HG02678 (cell line): ENCODE results near the gene NLRP1.

Source experiments
- ATAC-seq: cut with Tn5 transposase; IDR thresholded peaks from one replicate; pipeline ENCODE4 v1.9.1; 2021; ENCODE audit warnings: mild to moderate bottlenecking, moderate library complexity; ENCODE audit not compliant: unreplicated experiment

The NLRP1 gene

GRCh38 chr17:5485270-5486205 is 98.8 kb downstream of the NLRP1 start, which contains the start of gene DERL2:
Gene DERL2 (minus strand): TSS chr17:5486178. CDS start chr17:5486161, 17 bp downstream.
- peak; percentile 15 for ATAC-seq

- no peak for ATAC-seq
These were observed 102.9 kb downstream of the NLRP1 start for GRCh38 chr17:5481451-5481850.

- ATAC-seq = no peak
These were observed 103.3 kb downstream of the NLRP1 start for GRCh38 chr17:5480962-5481361.

- ATAC-seq = no peak
These were observed 105.3 kb downstream of the NLRP1 start for GRCh38 chr17:5478992-5479391.

DNA sequence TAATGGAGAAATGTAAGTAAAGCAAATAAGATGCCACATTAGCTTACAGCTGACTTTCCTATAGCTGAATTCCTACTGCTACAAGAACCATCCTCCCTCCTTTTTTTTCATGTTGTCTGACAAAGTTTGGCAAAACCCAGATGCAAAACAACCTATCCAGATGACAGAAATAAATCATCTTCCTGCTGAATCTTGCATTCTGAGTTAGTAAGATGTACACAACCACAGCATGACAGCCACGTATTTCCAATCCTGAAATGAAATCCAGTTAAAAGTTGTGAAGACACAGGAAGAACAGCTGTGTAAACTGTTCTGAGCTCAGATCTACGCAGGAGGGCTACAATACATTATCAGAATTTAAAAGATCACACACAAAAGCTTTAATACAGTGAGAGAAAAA is 110.4 kb downstream of the NLRP1 start:
- no peak for ATAC-seq

DNA sequence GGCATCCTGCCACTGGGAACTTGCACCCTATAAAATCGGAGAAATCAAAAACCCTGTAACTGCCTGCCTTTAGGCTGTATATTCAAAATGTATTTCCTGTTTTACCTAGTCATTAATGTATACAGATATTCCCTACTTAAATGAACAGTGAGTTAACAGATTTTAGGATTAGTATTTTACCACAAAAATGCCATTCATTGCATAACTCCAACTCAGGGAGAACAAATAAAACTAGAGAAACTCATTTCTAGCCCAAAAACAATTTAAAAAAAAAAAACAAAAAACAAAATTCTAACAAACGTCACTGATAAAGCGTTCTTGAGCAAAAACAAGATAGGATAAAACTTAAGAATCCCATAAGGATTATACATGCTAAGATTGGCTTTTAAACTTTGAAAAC is 111.8 kb downstream of the NLRP1 start:
- no peak for ATAC-seq

DNA sequence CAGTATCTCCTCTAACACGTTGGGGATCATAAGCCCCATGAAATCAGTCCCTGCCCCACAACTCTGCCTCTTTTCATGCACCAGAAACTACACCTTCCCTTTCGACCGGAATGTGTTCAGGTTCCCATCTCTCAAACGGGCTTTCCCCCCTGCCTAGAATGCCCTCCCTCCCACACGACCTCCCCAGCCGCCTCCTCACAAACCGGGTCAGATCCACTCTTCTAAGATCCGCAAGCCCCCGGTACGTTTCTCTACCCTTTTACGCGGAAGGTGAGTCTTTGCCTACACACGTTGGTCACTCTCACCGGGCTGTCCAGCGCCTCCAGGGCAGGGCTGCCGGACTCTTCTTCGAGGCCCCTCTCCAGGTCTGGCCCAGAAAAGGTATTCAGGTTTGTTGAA is 116.2 kb downstream of the NLRP1 start:
- ATAC-seq = no peak

GRCh38 chr17:5467416-5467815 is 116.9 kb downstream of the NLRP1 start:
- no peak for ATAC-seq

GRCh38 chr17:5466295-5466694 is 118.0 kb downstream of the NLRP1 start:
- ATAC-seq = no peak

DNA sequence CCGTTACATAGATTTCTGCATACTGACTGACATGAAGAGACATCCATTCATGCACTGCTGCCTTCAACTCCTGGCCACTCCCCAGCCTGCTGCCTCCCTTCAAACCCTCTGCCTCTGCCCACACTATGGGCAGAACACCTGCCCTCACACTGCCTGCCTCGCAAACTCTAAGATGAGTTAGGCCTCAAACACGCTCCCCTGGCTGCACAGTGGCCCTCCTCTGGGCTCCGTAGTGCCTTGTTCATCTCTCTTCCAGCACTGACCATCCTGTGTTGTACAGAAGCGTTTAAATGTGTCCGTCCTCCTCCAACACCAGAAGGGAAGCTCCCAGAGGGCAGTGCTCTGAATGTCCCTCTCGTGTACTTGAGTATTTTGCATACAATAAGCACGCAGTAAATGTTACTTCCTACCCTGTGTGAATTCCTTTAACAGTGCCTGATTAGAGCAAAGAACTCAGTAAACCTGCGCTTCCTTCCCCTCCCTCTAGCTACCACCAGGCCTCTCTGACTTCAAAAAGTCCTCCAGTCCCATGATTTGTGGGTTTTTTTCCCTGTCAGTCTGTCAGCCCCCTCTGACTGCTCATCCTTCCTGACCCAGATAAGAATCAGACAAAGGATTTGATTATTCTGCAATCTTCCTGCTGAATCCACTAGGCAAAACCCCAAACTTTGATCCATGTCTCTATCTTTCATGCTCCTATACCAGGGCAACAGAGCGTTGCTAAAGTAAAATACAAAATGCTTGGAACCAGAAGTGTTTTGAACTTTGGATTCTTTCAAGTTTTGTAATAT is 119.4 kb downstream of the NLRP1 start:
- no peak for ATAC-seq
